AG10803 (cell line): Measurements from ENCODE around the gene C1QA.

Source experiments
- DNase-seq: peaks from one replicate; pipeline ENCODE4 v3.0.0; 2010; ENCODE audit warnings: low read depth
- H3K4me3 ChIP-seq: 2 replicates; pipeline ENCODE4 v1.5.1; 2011; ENCODE audit warnings: mild to moderate bottlenecking, low read length, control low read depth
- CTCF ChIP-seq: conservative IDR thresholded peaks from 2 replicates; pipeline ENCODE4 v1.5.1; 2011; ENCODE audit warnings: mild to moderate bottlenecking, low read length, control low read depth, inconsistent platforms

C1QA gene

GRCh38 chr1:22619798-22620197 is 16.6 kb upstream of the C1QA start:
- no peak overlapping the region for H3K4me3 ChIP-seq
- no peak for TF ChIP-seq CTCF
- no peak for DNase-seq

- no peak for TF ChIP-seq CTCF
- no peak for DNase-seq
- H3K4me3 ChIP-seq, result no peak overlapping the region
Observed at GRCh38 chr1:22621761-22622160, 14.7 kb upstream of the C1QA start.

GRCh38 chr1:22625262-22625925 is 11.0 kb upstream of the C1QA start:
- H3K4me3 ChIP-seq, result no peak overlapping the region
- TF ChIP-seq CTCF, result no peak
- DNase-seq, result no peak

- no peak for DNase-seq
- no peak overlapping the region for H3K4me3 ChIP-seq
- no peak for TF ChIP-seq CTCF
Observed at GRCh38 chr1:22626237-22627157, 9.9 kb upstream of the C1QA start.

- no peak for TF ChIP-seq CTCF
- DNase-seq, result no peak
- no peak overlapping the region for H3K4me3 ChIP-seq
Observed at GRCh38 chr1:22627331-22627730, 9.1 kb upstream of the C1QA start.

- H3K4me3 ChIP-seq, result no peak overlapping the region
- no peak for TF ChIP-seq CTCF
- no peak for DNase-seq
Observed at GRCh38 chr1:22628698-22629444, 7.6 kb upstream of the C1QA start.
